Measurements from ENCODE around the gene AGL. TPM values are rescaled to one million over a fixed set of nuclear protein-coding genes. Genes with fewer than 3 reads are reported as not detected.
"Not testable (repeated sequence)": the region's sequence is repeated elsewhere in the genome, so short reads cannot be mapped to it uniquely, and the experiment has no call there.

AGL gene
- total RNA-seq, 2 donors from 2014 or later, result 45.7 to 54.7 TPM

GRCh38 chr1:99969260-99969728 is 119.1 kb downstream of the AGL start:
- intact Hi-C loops (cut with DNase I), result no loop called here
- no peak for DNase-seq (ENCODE audit: low spot score)

GRCh38 chr1:99969729-99970621 is 119.8 kb downstream of the AGL start, which contains the start of gene SLC35A3:
TSS of gene SLC35A3 (plus strand) at chr1:99969996. CDS start at chr1:99993555, 23,559 bp downstream.
- peak; percentile 95 for DNase-seq (ENCODE audit: low spot score)
- intact Hi-C loops (cut with DNase I), result no loop called here

- no peak for DNase-seq (ENCODE audit: low spot score)
- intact Hi-C loops (cut with DNase I), result no loop called here
Measured at GRCh38 chr1:99970713-99971255, 120.6 kb downstream of the AGL start.

GRCh38 chr1:99972066-99972465 is 121.9 kb downstream of the AGL start:
- DNase-seq (ENCODE audit: low spot score); intact Hi-C loops (cut with DNase I): not testable (repeated sequence)

Other genes starting within 250 kb of the AGL start
- 10 to 100 TPM; 22.6 to 31.0 TPM for gene PALMD, start 204.2 kb upstream of the AGL start, total RNA-seq
- 10 to 100 TPM in 1 of 2 donors, 1 to 10 TPM in 1; 8.0 to 17.5 TPM for gene FRRS1, start 83.7 kb upstream of the AGL start, total RNA-seq
- 10 to 100 TPM; 23.6 to 25.7 TPM for gene SLC35A3, start 119.6 kb downstream of the AGL start, total RNA-seq

Measured in posterior vena cava (tissue), 2 donors.